Endothelial cell of umbilical vein (primary cell): ENCODE results near the gene CELF5. TPM values are rescaled to one million over a fixed set of nuclear protein-coding genes. Genes with fewer than 3 reads are reported as not detected.

Source experiments
- BruUV-seq: library from RNA; stranded (reverse); fragments of 400-500 nt; replicated peaks from 2 replicates; lab custom pipeline; 2021; lab: Mats Ljungman, UMichigan
- CTCF ChIA-PET: fragments of 300-600, 350-600 bp; sonication (Branson Sonifier 250); formaldehyde crosslinking; loops from one replicate; lab custom pipeline; 2021; ENCODE audit warnings: antibody characterized with exemption, inconsistent platforms; lab: Charles Lee
- POLR2A ChIA-PET: fragments of 300-600, 350-600 bp; sonication (Branson Sonifier 250); formaldehyde crosslinking; loops from one replicate; lab custom pipeline; 2021; ENCODE audit warnings: antibody characterized with exemption, inconsistent platforms; lab: Charles Lee
- DNase-seq: peaks from one replicate; pipeline ENCODE4 v3.0.0-alpha.2; 2011; ENCODE audit warnings: low read depth, low spot score
- FAIRE-seq: peaks from 2 replicates; lab custom pipeline; 2011; peaks lifted over from hg19 to GRCh38; lab: Jason Lieb, UNC
- H2AFZ ChIP-seq: 2 replicates; pipeline ENCODE4 v1.6.0; 2012; ENCODE audit warnings: low read depth, low read length, control low read depth, inconsistent platforms
- H3K27ac ChIP-seq: 2 replicates; pipeline ENCODE4 v1.5.1; 2011; ENCODE audit warnings: low read depth, mild to moderate bottlenecking, control low read depth, low read length, moderate library complexity; ENCODE audit not compliant: insufficient read depth
- H3K27me3 ChIP-seq, 2 experiments: 2 replicates each; pipeline versions ENCODE4 v1.6.0 to v1.6.1; 2011; ENCODE audit warnings: low read length in 2 of 2, mixed read lengths in 1 of 2; ENCODE audit not compliant: control insufficient read depth in 2 of 2, insufficient read depth in 2 of 2
- H3K36me3 ChIP-seq, 2 experiments: 2 replicates in 1 of 2; 3 replicates in 1 of 2; pipeline ENCODE4 v1.5.1; 2011; ENCODE audit warnings: low read length in 2 of 2, mild to moderate bottlenecking in 1 of 2, moderate library complexity in 1 of 2; ENCODE audit not compliant: control insufficient read depth in 2 of 2, insufficient read depth in 2 of 2; ENCODE audit errors: extremely low read depth in 1 of 2
- H3K4me1 ChIP-seq: 3 replicates; pipeline ENCODE4 v1.5.1; 2011; ENCODE audit warnings: mild to moderate bottlenecking, low read length; ENCODE audit not compliant: control insufficient read depth, insufficient read depth; ENCODE audit errors: extremely low read depth
- H3K4me2 ChIP-seq: 2 replicates; pipeline ENCODE4 v1.6.1; 2011; ENCODE audit warnings: low read length, control low read depth, mixed read lengths; ENCODE audit not compliant: insufficient read depth
- H3K4me3 ChIP-seq, 3 experiments: fragments of 200-600 bp in 1 of 3; sonication (generic), shearing (Covaris generic) in 1 of 3; replicated peaks in 1 of 3; 2 replicates each; pipeline ENCODE4 v1.5.1; 2011 to 2016; ENCODE audit warnings: control low read depth in 3 of 3, low read length in 3 of 3, mild to moderate bottlenecking in 2 of 3, inconsistent platforms in 1 of 3, low read depth in 1 of 3, moderate library complexity in 1 of 3; ENCODE audit not compliant: insufficient read depth in 1 of 3
- H3K79me2 ChIP-seq: 2 replicates; pipeline ENCODE4 v1.6.0; 2012; ENCODE audit warnings: low read length, inconsistent platforms; ENCODE audit not compliant: control insufficient read depth, insufficient read depth
- H3K9ac ChIP-seq: replicated peaks from 2 replicates; pipeline ENCODE3; 2011; ENCODE audit warnings: low read length, control low read depth; ENCODE audit not compliant: insufficient read depth; ENCODE audit errors: extremely low read depth
- H3K9me1 ChIP-seq: replicated peaks from 3 replicates; pipeline ENCODE4 v1.6.0; 2011; ENCODE audit warnings: mild to moderate bottlenecking, low read length; ENCODE audit not compliant: control insufficient read depth, insufficient read depth; ENCODE audit errors: extremely low read depth
- H3K9me3 ChIP-seq: replicated peaks from 2 replicates; pipeline ENCODE4 v1.5.1; 2012; ENCODE audit warnings: low read length, inconsistent platforms; ENCODE audit not compliant: control insufficient read depth, insufficient read depth
- H4K20me1 ChIP-seq: replicated peaks from 2 replicates; pipeline ENCODE3; 2011; ENCODE audit warnings: mild to moderate bottlenecking, low read length; ENCODE audit not compliant: control insufficient read depth, insufficient read depth; ENCODE audit errors: extremely low read depth
- EZH2 ChIP-seq: IDR thresholded peaks from 2 replicates; pipeline ENCODE4 v1.6.1; 2012; ENCODE audit warnings: borderline replicate concordance, low read depth, mild to moderate bottlenecking, moderate library complexity, low read length, inconsistent platforms; ENCODE audit not compliant: severe bottlenecking
- JUN ChIP-seq: IDR thresholded peaks from 2 replicates; pipeline ENCODE4 v1.6.1; 2011; ENCODE audit warnings: borderline replicate concordance, low read depth; ENCODE audit not compliant: insufficient read length, insufficient read depth
- MYC ChIP-seq: IDR thresholded peaks from one replicate; pipeline ENCODE4 v1.6.1; 2011; ENCODE audit warnings: mild to moderate bottlenecking, low read depth, low read length
- dilution Hi-C: fragments of 300-500 bp; cut with MboI; formaldehyde crosslinking; loops from one replicate; pipeline ENCODE4 v1.15.0; 2019; ENCODE audit warnings: low sequenced_read_pairs; ENCODE audit not compliant: extremely low pct_ligation_motif_present
- intact Hi-C: fragments of 100-400 bp; cut with micrococcal nuclease; formaldehyde crosslinking; loops from one replicate; pipeline ENCODE4 v1.10.0; 2022
- polyA plus RNA-seq, 4 experiments: library from polyadenylated mRNA; depleted of rRNA in 3 of 4; stranded (reverse) in 3 of 4; unstranded in 1 of 4; fragments of >200 nt; gene quantifications; 2 replicates each; pipeline versions ENCODE4 v1.2.1 to v1.2.3, GENCODE V29; 2011 to 2012; ENCODE audit warnings: missing spikeins in 1 of 4
- total RNA-seq: library from RNA; stranded (reverse); gene quantifications from 2 replicates; pipeline ENCODE4 v1.2.3, GENCODE V29; 2021
- TF ChIP-seq, protein P1 (sequence below), 2 donors: IDR thresholded peaks; 1 replicate in 1 of 2; 2 replicates in 1 of 2; pipeline ENCODE4 v1.5.1; 2011; ENCODE audit warnings: low read length in 2 of 2, mild to moderate bottlenecking in 2 of 2, moderate library complexity in 2 of 2, control low read depth in 1 of 2, inconsistent platforms in 1 of 2, low read depth in 1 of 2; ENCODE audit not compliant: insufficient read depth in 1 of 2; ENCODE audit errors: extremely low read depth in 1 of 2

Gene CELF5
- total and polyA plus RNA-seq, 2 donors (not counting 3 experiments of a cell fraction or from before 2014, with no cell fraction given), result not detected

DNA sequence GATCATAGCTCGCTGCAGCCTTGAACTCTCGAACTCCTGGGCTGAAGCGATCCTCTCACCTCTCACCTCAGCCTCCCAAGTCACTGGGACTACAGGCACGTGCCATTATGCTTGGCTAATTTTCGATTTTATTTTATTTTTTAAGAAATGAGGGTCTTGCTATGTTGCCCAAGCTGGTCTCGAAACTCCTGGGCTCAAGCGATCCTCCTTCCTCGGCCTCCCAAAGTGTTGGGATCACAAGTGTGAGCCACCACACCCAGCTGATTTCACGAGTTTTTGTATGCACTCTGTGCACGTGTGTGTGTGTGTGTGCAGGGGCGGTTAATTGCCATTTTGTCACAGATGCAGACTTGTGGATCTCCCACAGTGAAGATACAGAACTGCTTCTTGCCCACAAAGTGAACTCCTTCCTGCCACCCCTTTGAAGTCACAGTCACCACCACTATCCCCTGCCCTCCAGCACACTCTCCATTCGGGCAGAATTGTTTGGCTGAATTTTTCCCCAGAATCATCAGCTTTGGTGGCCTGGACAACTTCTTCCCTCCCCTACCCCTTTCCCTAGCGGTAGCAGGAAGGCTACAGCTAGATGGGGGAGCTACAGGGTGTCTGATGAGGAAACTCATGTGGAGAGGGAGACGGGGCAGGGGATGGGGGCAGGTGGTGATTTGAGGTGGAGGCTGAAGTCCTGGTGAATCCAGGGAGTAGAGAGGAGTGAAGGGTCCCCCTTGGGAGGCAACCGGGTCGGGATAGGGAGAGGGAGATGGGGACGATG is 59.6 kb downstream of the CELF5 start:
- ChIA-PET POLR2A (no interaction called here), CTCF (interaction anchor here (1.1 to 2.1 kb wide), 5 partner anchors 8 to 201 kb away, joined by 3 to 9 read pairs (median 5); no protein-coding TSS in a partner anchor)
- H3K79me2 ChIP-seq, result no peaks in the 10 kb centered on the region
- H3K4me3 ChIP-seq, result no peak overlapping the region
- H3K9ac ChIP-seq, result no peak overlapping the region
- H3K9me1 ChIP-seq, result no peaks in the 10 kb centered on the region
- H3K36me3 ChIP-seq, result no peaks in the 10 kb centered on the region
- no peaks in the 10 kb centered on the region for H4K20me1 ChIP-seq
- no peak for TF ChIP-seq JUN
- TF ChIP-seq MYC, result no peak
- TF ChIP-seq, protein P1, sequence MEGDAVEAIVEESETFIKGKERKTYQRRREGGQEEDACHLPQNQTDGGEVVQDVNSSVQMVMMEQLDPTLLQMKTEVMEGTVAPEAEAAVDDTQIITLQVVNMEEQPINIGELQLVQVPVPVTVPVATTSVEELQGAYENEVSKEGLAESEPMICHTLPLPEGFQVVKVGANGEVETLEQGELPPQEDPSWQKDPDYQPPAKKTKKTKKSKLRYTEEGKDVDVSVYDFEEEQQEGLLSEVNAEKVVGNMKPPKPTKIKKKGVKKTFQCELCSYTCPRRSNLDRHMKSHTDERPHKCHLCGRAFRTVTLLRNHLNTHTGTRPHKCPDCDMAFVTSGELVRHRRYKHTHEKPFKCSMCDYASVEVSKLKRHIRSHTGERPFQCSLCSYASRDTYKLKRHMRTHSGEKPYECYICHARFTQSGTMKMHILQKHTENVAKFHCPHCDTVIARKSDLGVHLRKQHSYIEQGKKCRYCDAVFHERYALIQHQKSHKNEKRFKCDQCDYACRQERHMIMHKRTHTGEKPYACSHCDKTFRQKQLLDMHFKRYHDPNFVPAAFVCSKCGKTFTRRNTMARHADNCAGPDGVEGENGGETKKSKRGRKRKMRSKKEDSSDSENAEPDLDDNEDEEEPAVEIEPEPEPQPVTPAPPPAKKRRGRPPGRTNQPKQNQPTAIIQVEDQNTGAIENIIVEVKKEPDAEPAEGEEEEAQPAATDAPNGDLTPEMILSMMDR (IDR thresholded peaks at IDR 0.05; ENCODE audit: extremely low read depth in 1 of 2, insufficient read depth in 1 of 2, low read depth in 1 of 2, low read length in 2 of 2), result no peak
- no peak for TF ChIP-seq EZH2
- DNase-seq, result no peak
- H3K4me1 ChIP-seq, result no peaks in the 10 kb centered on the region
- dilution Hi-C loops, result no loop called here
- H3K27ac ChIP-seq, result no peak overlapping the region
- intact Hi-C loops, result no loop called here
- H3K4me2 ChIP-seq, result no peak overlapping the region
- H3K9me3 ChIP-seq, result no peaks in the 10 kb centered on the region
- FAIRE-seq, result no peak
- no peak overlapping the region for H2AFZ ChIP-seq
- BruUV-seq, result no TSS peak
- H3K27me3 ChIP-seq, result peaks cover 3 to 10% of the 10 kb centered on the region in 2 experiments
